HEK293 (cell line): ENCODE results near the gene CWF19L2.

Experiments
- CTCF ChIA-PET: fragments of 350-600 bp; formaldehyde crosslinking; extraction: SDS; loops from one replicate; lab custom pipeline; 2021; ENCODE audit warnings: antibody characterized with exemption; lab: Yijun Ruan, JAX
- POLR2A ChIA-PET: fragments of 300-600 bp; formaldehyde crosslinking; extraction: SDS; loops from one replicate; lab custom pipeline; 2020; ENCODE audit warnings: antibody characterized with exemption, inconsistent platforms; lab: Yijun Ruan, JAX
- H3K27ac ChIP-seq: fragments of 200-500 bp; sonication (Bioruptor generic); 2 replicates; pipeline ENCODE4 v1.5.1; 2014; ENCODE audit warnings: low read depth, low read length, control low read depth, inconsistent platforms; ENCODE audit errors: extremely low read depth
- H3K36me3 ChIP-seq, 2 experiments: fragments of 200-500 bp in 1 of 2; sonication (Bioruptor generic) in 1 of 2; 1 replicate in 1 of 2; 2 replicates in 1 of 2; pipeline ENCODE4 v1.5.1; 2014 to 2017; ENCODE audit warnings: inconsistent platforms in 2 of 2, low read length in 2 of 2; ENCODE audit not compliant: control insufficient read depth in 2 of 2, insufficient read depth in 1 of 2
- H3K4me1 ChIP-seq: fragments of 200-500 bp; sonication (Bioruptor generic); 2 replicates; pipeline ENCODE4 v1.5.1; 2014; ENCODE audit warnings: mild to moderate bottlenecking, low read length, inconsistent platforms; ENCODE audit not compliant: control insufficient read depth, insufficient read depth
- H3K4me3 ChIP-seq: 2 replicates; pipeline ENCODE4 v1.5.1; 2011; ENCODE audit warnings: low read depth, mild to moderate bottlenecking, control low read depth, low read length, moderate library complexity
- H3K9me3 ChIP-seq: fragments of 200-500 bp; sonication (Bioruptor generic); 2 replicates; pipeline ENCODE4 v1.5.1; 2014; ENCODE audit warnings: low read depth, low read length, inconsistent platforms; ENCODE audit not compliant: control insufficient read depth, insufficient read depth
- MZF1 ChIP-seq: fragments of 450-650 bp; formaldehyde crosslinking; IDR thresholded peaks from 2 replicates; pipeline ENCODE4 v1.5.1; 2017; ENCODE audit warnings: missing biosample characterization, missing genetic modification characterization, borderline replicate concordance
- OVOL3 ChIP-seq: fragments of 450-650 bp; formaldehyde crosslinking; IDR thresholded peaks from 2 replicates; pipeline ENCODE4 v1.5.1; 2016; ENCODE audit warnings: missing biosample characterization, missing genetic modification characterization
- PRDM10 ChIP-seq: fragments of 450-650 bp; formaldehyde crosslinking; IDR thresholded peaks from 2 replicates; pipeline ENCODE4 v1.5.1; 2016; ENCODE audit warnings: missing biosample characterization, missing genetic modification characterization
- RBAK ChIP-seq: fragments of 450-650 bp; formaldehyde crosslinking; IDR thresholded peaks from 2 replicates; pipeline ENCODE4 v1.5.1; 2016; ENCODE audit warnings: missing biosample characterization, missing genetic modification characterization
- SALL2 ChIP-seq: fragments of 450-650 bp; formaldehyde crosslinking; IDR thresholded peaks from 2 replicates; pipeline ENCODE4 v1.5.0; 2017; ENCODE audit warnings: missing biosample characterization, mild to moderate bottlenecking, missing genetic modification characterization, borderline replicate concordance
- SCRT1 ChIP-seq: fragments of 450-650 bp; formaldehyde crosslinking; IDR thresholded peaks from 2 replicates; pipeline ENCODE4 v1.5.1; 2016; ENCODE audit warnings: missing biosample characterization, missing genetic modification characterization, borderline replicate concordance
- TRIM28 ChIP-seq: IDR thresholded peaks from 2 replicates; pipeline ENCODE4 v1.6.1; 2011; ENCODE audit warnings: low read length, control low read depth, borderline replicate concordance
- ZBTB17 ChIP-seq: fragments of 450-650 bp; formaldehyde crosslinking; IDR thresholded peaks from 2 replicates; pipeline ENCODE4 v1.5.1; 2016; ENCODE audit warnings: missing biosample characterization, missing genetic modification characterization
- ZBTB6 ChIP-seq: fragments of 450-650 bp; formaldehyde crosslinking; IDR thresholded peaks from 2 replicates; pipeline ENCODE4 v1.5.1; 2017; ENCODE audit warnings: missing biosample characterization, missing genetic modification characterization
- ZNF138 ChIP-seq: fragments of 450-650 bp; formaldehyde crosslinking; IDR thresholded peaks from 2 replicates; pipeline ENCODE4 v1.5.1; 2016; ENCODE audit warnings: missing biosample characterization, missing genetic modification characterization, borderline replicate concordance
- ZNF155 ChIP-seq: fragments of 450-650 bp; formaldehyde crosslinking; IDR thresholded peaks from 2 replicates; pipeline ENCODE4 v1.5.1; 2016; ENCODE audit warnings: missing biosample characterization, missing genetic modification characterization
- ZNF157 ChIP-seq: fragments of 450-650 bp; formaldehyde crosslinking; IDR thresholded peaks from 2 replicates; pipeline ENCODE4 v1.5.1; 2016; ENCODE audit warnings: missing biosample characterization, missing genetic modification characterization
- ZNF175 ChIP-seq: fragments of 450-650 bp; formaldehyde crosslinking; IDR thresholded peaks from 2 replicates; pipeline ENCODE4 v1.5.1; 2016; ENCODE audit warnings: missing biosample characterization, missing genetic modification characterization
- ZNF184 ChIP-seq: fragments of 450-650 bp; IDR thresholded peaks from 2 replicates; pipeline ENCODE4 v1.5.1; 2018; ENCODE audit warnings: missing biosample characterization, mild to moderate bottlenecking, missing genetic modification characterization
- ZNF292 ChIP-seq: fragments of 450-650 bp; formaldehyde crosslinking; IDR thresholded peaks from 2 replicates; pipeline ENCODE4 v1.5.1; 2016; ENCODE audit warnings: low read depth, missing biosample characterization, missing genetic modification characterization, borderline replicate concordance
- ZNF398 ChIP-seq: fragments of 450-650 bp; formaldehyde crosslinking; IDR thresholded peaks from 2 replicates; pipeline ENCODE4 v1.5.1; 2017; ENCODE audit warnings: missing biosample characterization, missing genetic modification characterization
- ZNF423 ChIP-seq: fragments of 450-650 bp; formaldehyde crosslinking; IDR thresholded peaks from 2 replicates; pipeline ENCODE4 v1.5.1; 2016; ENCODE audit warnings: missing biosample characterization, missing genetic modification characterization
- ZNF629 ChIP-seq: fragments of 450-650 bp; formaldehyde crosslinking; IDR thresholded peaks from 2 replicates; pipeline ENCODE4 v1.5.1; 2017; ENCODE audit warnings: missing biosample characterization, missing genetic modification characterization
- ZNF670 ChIP-seq: fragments of 450-650 bp; formaldehyde crosslinking; IDR thresholded peaks from 2 replicates; pipeline ENCODE4 v1.5.1; 2016; ENCODE audit warnings: missing biosample characterization, missing genetic modification characterization, low read depth
- ZNF692 ChIP-seq: fragments of 450-650 bp; formaldehyde crosslinking; IDR thresholded peaks from 2 replicates; pipeline ENCODE4 v1.5.1; 2016; ENCODE audit warnings: missing biosample characterization, missing genetic modification characterization
- ZNF777 ChIP-seq: fragments of 450-650 bp; formaldehyde crosslinking; IDR thresholded peaks from 2 replicates; pipeline ENCODE4 v1.5.1; 2017; ENCODE audit warnings: missing biosample characterization, missing genetic modification characterization, borderline replicate concordance
- ZSCAN18 ChIP-seq: fragments of 450-650 bp; formaldehyde crosslinking; IDR thresholded peaks from 2 replicates; pipeline ENCODE4 v1.5.1; 2016; ENCODE audit warnings: missing biosample characterization, missing genetic modification characterization
- TF ChIP-seq, protein P1 (sequence below): fragments of 450-650 bp; formaldehyde crosslinking; IDR thresholded peaks from 2 replicates; pipeline ENCODE4 v1.5.1; 2016; ENCODE audit warnings: missing biosample characterization, missing genetic modification characterization
- TF ChIP-seq, protein P2 (sequence below): fragments of 450-650 bp; formaldehyde crosslinking; IDR thresholded peaks from 2 replicates; pipeline ENCODE4 v1.5.1; 2016; ENCODE audit warnings: missing biosample characterization, missing genetic modification characterization

Gene CWF19L2

DNA sequence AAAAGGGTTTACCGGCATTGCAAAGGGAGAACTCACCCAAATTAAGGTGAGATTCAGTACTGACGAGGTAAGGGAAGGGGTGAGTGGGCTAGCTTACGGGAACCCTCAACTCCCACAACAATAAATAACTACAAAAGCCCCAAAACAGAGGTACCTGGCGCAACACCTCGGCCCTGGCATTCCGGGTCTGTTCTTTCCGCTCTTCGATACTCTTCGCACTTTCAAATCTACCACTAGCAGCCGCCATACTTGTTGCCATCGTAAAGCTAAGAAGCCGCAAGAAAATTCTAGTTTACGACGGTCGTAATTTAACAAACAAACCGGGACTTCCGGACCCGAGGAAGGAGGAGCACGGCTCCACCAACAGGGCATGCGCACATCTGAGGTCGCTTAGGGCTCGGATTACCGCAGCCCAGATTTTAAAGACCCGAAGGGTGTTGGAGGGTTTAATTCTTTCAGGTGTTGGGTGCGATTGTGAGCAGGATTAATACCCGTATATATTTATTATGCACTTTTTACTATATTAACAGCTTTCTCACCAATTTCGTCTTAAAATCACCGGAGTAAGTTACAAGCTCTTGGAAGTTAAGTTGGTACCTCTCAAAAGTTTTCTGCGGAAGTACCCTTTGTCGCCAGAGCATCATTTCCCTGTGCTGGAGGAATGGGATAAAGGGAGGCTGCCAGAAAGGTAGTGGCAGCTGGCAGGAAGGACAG is at the start of gene CWF19L2:
TSS of gene CWF19L2 (minus strand) at position 268 of the 714 bp plus-strand sequence. CDS start at position 259, 9 bp downstream.
- ChIA-PET CTCF (interaction anchor here (0.5 to 1.0 kb wide), 5 partner anchors 14 to 1209 kb away, joined by 3 to 4 read pairs (median 3); no protein-coding TSS in a partner anchor), POLR2A (interaction anchor here (1.0 kb wide), 2 partner anchors 10 to 764 kb away, joined by 3 to 4 read pairs; partner anchors contain the start of gene NPAT)
- no peaks in the 10 kb centered on the region for H3K9me3 ChIP-seq
- no peaks in the 10 kb centered on the region for H3K4me1 ChIP-seq
- peaks cover 7 to 22% of the 10 kb centered on the region in 2 experiments; a peak in 2 of 3 replicates for H3K36me3 ChIP-seq
- peak within 1 kb of the TSS; percentile 24; the same call in 1 of the 2 replicates for H3K27ac ChIP-seq
- peak within 1 kb of the TSS; percentile 92 for H3K4me3 ChIP-seq
- TF ChIP-seq ZSCAN18, result no peak
- TF ChIP-seq, protein P1, sequence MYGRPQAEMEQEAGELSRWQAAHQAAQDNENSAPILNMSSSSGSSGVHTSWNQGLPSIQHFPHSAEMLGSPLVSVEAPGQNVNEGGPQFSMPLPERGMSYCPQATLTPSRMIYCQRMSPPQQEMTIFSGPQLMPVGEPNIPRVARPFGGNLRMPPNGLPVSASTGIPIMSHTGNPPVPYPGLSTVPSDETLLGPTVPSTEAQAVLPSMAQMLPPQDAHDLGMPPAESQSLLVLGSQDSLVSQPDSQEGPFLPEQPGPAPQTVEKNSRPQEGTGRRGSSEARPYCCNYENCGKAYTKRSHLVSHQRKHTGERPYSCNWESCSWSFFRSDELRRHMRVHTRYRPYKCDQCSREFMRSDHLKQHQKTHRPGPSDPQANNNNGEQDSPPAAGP (tag by site-specific recombination), result no peak
- peak; percentile 28; the same call in 1 of the 2 replicates for TF ChIP-seq TRIM28
- TF ChIP-seq SCRT1 (tag by site-specific recombination), result no peak
- TF ChIP-seq ZNF138 (tag by site-specific recombination), result no peak
- TF ChIP-seq ZNF423 (tag by site-specific recombination), result no peak
- TF ChIP-seq ZNF155, result no peak
- no peak for TF ChIP-seq ZNF175 (tag by site-specific recombination)
- TF ChIP-seq ZNF670, result no peak
- no peak for TF ChIP-seq ZNF777 (tag by site-specific recombination)
- TF ChIP-seq ZBTB17, result no peak
- no peak for TF ChIP-seq ZNF692
- no peak for TF ChIP-seq ZNF184 (tag by site-specific recombination)
- peak; percentile 91 for TF ChIP-seq PRDM10 (tag by site-specific recombination)
- no peak for TF ChIP-seq SALL2 (tag by site-specific recombination)
- TF ChIP-seq OVOL3 (tag by site-specific recombination), result no peak
- TF ChIP-seq, protein P2, sequence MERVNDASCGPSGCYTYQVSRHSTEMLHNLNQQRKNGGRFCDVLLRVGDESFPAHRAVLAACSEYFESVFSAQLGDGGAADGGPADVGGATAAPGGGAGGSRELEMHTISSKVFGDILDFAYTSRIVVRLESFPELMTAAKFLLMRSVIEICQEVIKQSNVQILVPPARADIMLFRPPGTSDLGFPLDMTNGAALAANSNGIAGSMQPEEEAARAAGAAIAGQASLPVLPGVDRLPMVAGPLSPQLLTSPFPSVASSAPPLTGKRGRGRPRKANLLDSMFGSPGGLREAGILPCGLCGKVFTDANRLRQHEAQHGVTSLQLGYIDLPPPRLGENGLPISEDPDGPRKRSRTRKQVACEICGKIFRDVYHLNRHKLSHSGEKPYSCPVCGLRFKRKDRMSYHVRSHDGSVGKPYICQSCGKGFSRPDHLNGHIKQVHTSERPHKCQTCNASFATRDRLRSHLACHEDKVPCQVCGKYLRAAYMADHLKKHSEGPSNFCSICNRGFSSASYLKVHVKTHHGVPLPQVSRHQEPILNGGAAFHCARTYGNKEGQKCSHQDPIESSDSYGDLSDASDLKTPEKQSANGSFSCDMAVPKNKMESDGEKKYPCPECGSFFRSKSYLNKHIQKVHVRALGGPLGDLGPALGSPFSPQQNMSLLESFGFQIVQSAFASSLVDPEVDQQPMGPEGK (tag by site-specific recombination), result no peak
- TF ChIP-seq ZNF292 (tag by site-specific recombination), result no peak
- TF ChIP-seq MZF1 (tag by site-specific recombination), result no peak
- TF ChIP-seq ZNF629 (tag by site-specific recombination), result 0 out of 2 replicates have a peak, but pooled peaks have one; percentile 7
- TF ChIP-seq ZNF157, result no peak
- TF ChIP-seq ZBTB6 (tag by site-specific recombination), result no peak
- TF ChIP-seq ZNF398, result no peak
- TF ChIP-seq RBAK (tag by site-specific recombination), result no peak
